Left ventricle myocardium inferior (tissue), 1 donor: ENCODE measurements around the gene KRT75. TPM values are rescaled to one million over a fixed set of nuclear protein-coding genes. Genes with fewer than 3 reads are reported as not detected.
"Not testable (repeated sequence)": the region's sequence is repeated elsewhere in the genome, so short reads cannot be mapped to it uniquely, and the experiment has no call there.

Experiments used
- DNase-seq: peaks from one replicate; pipeline ENCODE4 v3.0.0-alpha.2; 2020
- H3K27ac ChIP-seq: fragments of 200-600 bp; replicated peaks from 2 replicates; pipeline ENCODE4 v1.8.0; 2021
- H3K27me3 ChIP-seq: fragments of 200-600 bp; 2 replicates; pipeline ENCODE4 v1.8.0; 2021; ENCODE audit warnings: low read depth
- H3K36me3 ChIP-seq: fragments of 200-600 bp; 2 replicates; pipeline ENCODE4 v1.8.0; 2021
- H3K4me1 ChIP-seq: fragments of 200-600 bp; 2 replicates; pipeline ENCODE4 v1.8.0; 2021
- H3K4me3 ChIP-seq: fragments of 200-600 bp; 2 replicates; pipeline ENCODE4 v1.8.0; 2021; ENCODE audit warnings: mild to moderate bottlenecking, moderate library complexity
- H3K9me3 ChIP-seq: fragments of 200-600 bp; replicated peaks from 2 replicates; pipeline ENCODE4 v1.8.0; 2021
- intact Hi-C: fragments of 100-400 bp; cut with micrococcal nuclease; formaldehyde crosslinking; loops from one replicate; pipeline ENCODE4 v1.11.0; 2022
- total RNA-seq: library from RNA; stranded (reverse); fragmentation: NEBNext Ultra II Directional; extraction: Animal tissue kit (Norgen Biotek cat#: 25700); gene quantifications from one replicate; pipeline ENCODE4 v1.2.1, GENCODE V29; 2021
- TF ChIP-seq, protein P1 (sequence below): fragments of 200-600 bp; IDR thresholded peaks from 2 replicates; pipeline ENCODE4 v1.8.0; 2021; ENCODE audit warnings: antibody characterized with exemption, mild to moderate bottlenecking, borderline replicate concordance
- donor health status: DM: no; HTN: yes; CAD: no; lungs with severe emphysema.

Gene KRT75
- total RNA-seq, 1 donor from 2014 or later = not detected

DNA sequence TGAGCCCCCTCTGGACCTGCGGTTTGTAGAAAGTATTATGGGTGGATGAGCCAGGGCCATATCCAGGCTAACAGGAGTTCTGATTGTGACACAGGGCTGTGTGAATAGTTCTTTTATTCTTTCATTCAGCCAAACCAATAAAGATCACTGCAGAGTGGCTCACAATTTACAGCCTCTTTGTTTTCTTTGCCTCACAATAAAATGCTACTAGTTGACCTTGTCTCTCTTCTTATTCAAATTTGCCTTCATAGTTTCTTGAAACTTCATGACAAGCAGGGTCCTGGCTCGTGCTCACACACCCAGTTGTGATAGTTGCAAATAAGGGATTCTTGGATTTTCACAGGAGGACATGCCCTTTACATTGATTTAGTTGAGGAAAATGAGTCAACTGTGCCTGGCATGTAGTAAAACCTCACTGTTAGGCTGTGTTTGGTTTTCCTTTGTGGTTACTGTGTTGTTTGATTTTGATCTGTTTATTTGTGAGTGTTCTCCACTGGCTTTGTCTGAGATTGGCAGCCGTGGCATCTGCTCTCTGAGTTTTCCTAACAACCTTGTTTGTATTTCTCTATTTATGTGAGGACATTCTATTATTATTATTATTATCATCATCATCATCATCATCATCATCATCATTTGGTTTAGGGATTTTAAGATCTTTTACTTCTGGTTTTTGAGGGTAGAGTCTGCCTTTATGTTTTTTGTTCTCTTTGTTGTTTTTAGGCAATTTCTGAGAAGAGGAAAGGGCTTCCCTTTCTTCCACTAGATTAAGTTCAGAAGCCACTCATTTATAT lies 20.4 kb upstream of the KRT75 start:
- H3K9me3 ChIP-seq = no peaks in the 10 kb centered on the region
- TF ChIP-seq, protein P1, sequence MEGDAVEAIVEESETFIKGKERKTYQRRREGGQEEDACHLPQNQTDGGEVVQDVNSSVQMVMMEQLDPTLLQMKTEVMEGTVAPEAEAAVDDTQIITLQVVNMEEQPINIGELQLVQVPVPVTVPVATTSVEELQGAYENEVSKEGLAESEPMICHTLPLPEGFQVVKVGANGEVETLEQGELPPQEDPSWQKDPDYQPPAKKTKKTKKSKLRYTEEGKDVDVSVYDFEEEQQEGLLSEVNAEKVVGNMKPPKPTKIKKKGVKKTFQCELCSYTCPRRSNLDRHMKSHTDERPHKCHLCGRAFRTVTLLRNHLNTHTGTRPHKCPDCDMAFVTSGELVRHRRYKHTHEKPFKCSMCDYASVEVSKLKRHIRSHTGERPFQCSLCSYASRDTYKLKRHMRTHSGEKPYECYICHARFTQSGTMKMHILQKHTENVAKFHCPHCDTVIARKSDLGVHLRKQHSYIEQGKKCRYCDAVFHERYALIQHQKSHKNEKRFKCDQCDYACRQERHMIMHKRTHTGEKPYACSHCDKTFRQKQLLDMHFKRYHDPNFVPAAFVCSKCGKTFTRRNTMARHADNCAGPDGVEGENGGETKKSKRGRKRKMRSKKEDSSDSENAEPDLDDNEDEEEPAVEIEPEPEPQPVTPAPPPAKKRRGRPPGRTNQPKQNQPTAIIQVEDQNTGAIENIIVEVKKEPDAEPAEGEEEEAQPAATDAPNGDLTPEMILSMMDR = no peak
- intact Hi-C loops = no loop called here

GRCh38 chr12:52452101-52452500 lies 17.9 kb upstream of the KRT75 start, which contains the start of gene KRT6B:
KRT6B (minus strand) TSS chr12:52452146; CDS start chr12:52452078, 68 bp downstream.
- Histone ChIP-seq H3K36me3 (no peaks in the 10 kb centered on the region), H3K4me1 (no peaks in the 10 kb centered on the region), H3K4me3 (no peak within 1 kb of the TSS), H3K27me3 (peaks cover 24% of the 10 kb centered on the region), H3K9me3 (no peaks in the 10 kb centered on the region), H3K27ac (no peak within 1 kb of the TSS)
- TF ChIP-seq, protein P1 = no peak
- intact Hi-C loops = no loop called here
- no peak for DNase-seq

More for the DNA sequence above, 20.4 kb upstream of the KRT75 start:
- Histone ChIP-seq H3K27ac (no peak overlapping the region), H3K4me1 (no peaks in the 10 kb centered on the region), H3K36me3 (no peaks in the 10 kb centered on the region), H3K4me3 (no peak overlapping the region), H3K27me3 (peaks cover 20% of the 10 kb centered on the region)
- no peak for DNase-seq

DNA sequence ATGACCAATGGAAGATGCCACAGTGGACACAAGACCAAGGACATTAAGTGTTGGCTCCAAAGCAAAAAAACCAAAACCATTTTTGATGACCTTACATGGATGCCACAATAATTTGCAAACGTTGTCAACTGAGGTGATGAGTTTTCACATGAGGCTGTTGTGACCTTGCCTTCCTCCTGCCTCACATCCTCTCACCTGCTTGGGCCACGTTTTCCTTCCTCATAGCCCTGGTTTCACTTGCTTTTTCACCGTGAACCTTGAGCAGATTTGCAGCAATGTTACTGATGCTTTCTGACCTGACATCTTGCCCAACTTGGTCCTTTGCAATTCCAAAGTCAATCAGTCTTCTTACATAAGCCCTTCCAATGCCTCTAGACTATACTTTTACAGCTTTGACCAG lies 14.1 kb upstream of the KRT75 start:
- Histone ChIP-seq H3K27me3 (peaks cover 54% of the 10 kb centered on the region), H3K4me1 (no peaks in the 10 kb centered on the region), H3K4me3 (no peak overlapping the region), H3K27ac (no peak overlapping the region), H3K9me3 (no peaks in the 10 kb centered on the region), H3K36me3 (no peaks in the 10 kb centered on the region)
- TF ChIP-seq, protein P1 = no peak
- intact Hi-C loops = no loop called here
- no peak for DNase-seq

GRCh38 chr12:52447196-52447595 lies 13.0 kb upstream of the KRT75 start:
- DNase-seq, H3K9me3 ChIP-seq, H3K36me3 ChIP-seq, H3K4me1 ChIP-seq, intact Hi-C loops, H3K27ac ChIP-seq, H3K4me3 ChIP-seq: not testable (repeated sequence)
- peaks cover 64% of the 10 kb centered on the region for H3K27me3 ChIP-seq

GRCh38 chr12:52446367-52447045 lies 12.3 kb upstream of the KRT75 start:
- intact Hi-C loops = no loop called here
- peaks cover 5% of the 10 kb centered on the region for H3K4me1 ChIP-seq
- H3K4me3 ChIP-seq = no peak overlapping the region
- no peak for DNase-seq
- no peak overlapping the region for H3K27ac ChIP-seq
- TF ChIP-seq, protein P1 = no peak
- H3K36me3 ChIP-seq = no peaks in the 10 kb centered on the region
- H3K9me3 ChIP-seq = no peaks in the 10 kb centered on the region
- peaks cover 71% of the 10 kb centered on the region for H3K27me3 ChIP-seq

GRCh38 chr12:52445876-52446275 lies 11.7 kb upstream of the KRT75 start:
- no peaks in the 10 kb centered on the region for H3K9me3 ChIP-seq
- TF ChIP-seq, protein P1 = no peak
- no peak for DNase-seq
- H3K27me3 ChIP-seq = peaks cover 75% of the 10 kb centered on the region
- intact Hi-C loops = no loop called here
- H3K36me3 ChIP-seq = no peaks in the 10 kb centered on the region
- H3K4me3 ChIP-seq = no peak overlapping the region
- peaks cover 5% of the 10 kb centered on the region for H3K4me1 ChIP-seq
- H3K27ac ChIP-seq = no peak overlapping the region
